Coronary artery (tissue), 2 donors: ENCODE measurements around the gene FEV.
A peak's percentile ranks its signal among the peaks of the same experiment; 100 is the strongest.

ENCODE experiments used
- DNase-seq: peaks from one replicate; pipeline ENCODE4 v3.0.0-alpha.2; 2017; ENCODE audit warnings: low spot score
- H3K27ac ChIP-seq, 2 donors: fragments of 200-600 bp; sonication (generic); one replicate each; pipeline ENCODE4 v1.5.1; 2016 to 2019
- H3K4me3 ChIP-seq: fragments of 200-600 bp; sonication (generic); 2 replicates; pipeline ENCODE4 v1.5.1; 2016; ENCODE audit warnings: mild to moderate bottlenecking, moderate library complexity
- TF ChIP-seq, protein P1 (sequence below): fragments of 200-600 bp; sonication (generic); IDR thresholded peaks from one replicate; pipeline ENCODE4 v1.5.1; 2019; ENCODE audit warnings: antibody characterized with exemption

FEV gene

DNA sequence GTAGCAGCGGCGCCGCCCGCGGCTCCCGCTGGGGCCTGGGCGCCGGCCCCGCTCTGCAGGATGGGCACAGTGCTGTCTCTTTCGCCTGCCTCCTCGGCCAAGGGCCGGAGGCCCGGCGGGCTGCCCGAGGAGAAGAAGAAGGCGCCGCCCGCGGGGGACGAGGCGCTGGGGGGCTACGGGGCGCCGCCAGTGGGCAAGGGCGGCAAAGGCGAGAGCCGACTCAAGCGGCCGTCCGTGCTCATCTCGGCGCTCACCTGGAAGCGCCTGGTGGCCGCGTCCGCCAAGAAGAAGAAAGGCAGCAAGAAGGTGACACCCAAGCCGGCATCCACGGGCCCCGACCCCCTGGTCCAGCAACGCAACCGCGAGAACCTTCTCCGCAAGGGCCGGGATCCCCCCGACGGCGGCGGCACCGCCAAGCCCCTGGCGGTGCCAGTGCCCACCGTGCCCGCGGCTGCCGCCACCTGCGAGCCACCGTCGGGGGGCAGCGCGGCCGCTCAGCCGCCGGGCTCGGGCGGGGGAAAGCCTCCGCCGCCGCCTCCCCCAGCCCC is 25.1 kb downstream of the FEV start:
- peak overlapping the region; percentile 62 for H3K4me3 ChIP-seq
- no peak overlapping the region for H3K27ac ChIP-seq
- TF ChIP-seq, protein P1, sequence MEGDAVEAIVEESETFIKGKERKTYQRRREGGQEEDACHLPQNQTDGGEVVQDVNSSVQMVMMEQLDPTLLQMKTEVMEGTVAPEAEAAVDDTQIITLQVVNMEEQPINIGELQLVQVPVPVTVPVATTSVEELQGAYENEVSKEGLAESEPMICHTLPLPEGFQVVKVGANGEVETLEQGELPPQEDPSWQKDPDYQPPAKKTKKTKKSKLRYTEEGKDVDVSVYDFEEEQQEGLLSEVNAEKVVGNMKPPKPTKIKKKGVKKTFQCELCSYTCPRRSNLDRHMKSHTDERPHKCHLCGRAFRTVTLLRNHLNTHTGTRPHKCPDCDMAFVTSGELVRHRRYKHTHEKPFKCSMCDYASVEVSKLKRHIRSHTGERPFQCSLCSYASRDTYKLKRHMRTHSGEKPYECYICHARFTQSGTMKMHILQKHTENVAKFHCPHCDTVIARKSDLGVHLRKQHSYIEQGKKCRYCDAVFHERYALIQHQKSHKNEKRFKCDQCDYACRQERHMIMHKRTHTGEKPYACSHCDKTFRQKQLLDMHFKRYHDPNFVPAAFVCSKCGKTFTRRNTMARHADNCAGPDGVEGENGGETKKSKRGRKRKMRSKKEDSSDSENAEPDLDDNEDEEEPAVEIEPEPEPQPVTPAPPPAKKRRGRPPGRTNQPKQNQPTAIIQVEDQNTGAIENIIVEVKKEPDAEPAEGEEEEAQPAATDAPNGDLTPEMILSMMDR = no peak
- DNase-seq = no peak

DNA sequence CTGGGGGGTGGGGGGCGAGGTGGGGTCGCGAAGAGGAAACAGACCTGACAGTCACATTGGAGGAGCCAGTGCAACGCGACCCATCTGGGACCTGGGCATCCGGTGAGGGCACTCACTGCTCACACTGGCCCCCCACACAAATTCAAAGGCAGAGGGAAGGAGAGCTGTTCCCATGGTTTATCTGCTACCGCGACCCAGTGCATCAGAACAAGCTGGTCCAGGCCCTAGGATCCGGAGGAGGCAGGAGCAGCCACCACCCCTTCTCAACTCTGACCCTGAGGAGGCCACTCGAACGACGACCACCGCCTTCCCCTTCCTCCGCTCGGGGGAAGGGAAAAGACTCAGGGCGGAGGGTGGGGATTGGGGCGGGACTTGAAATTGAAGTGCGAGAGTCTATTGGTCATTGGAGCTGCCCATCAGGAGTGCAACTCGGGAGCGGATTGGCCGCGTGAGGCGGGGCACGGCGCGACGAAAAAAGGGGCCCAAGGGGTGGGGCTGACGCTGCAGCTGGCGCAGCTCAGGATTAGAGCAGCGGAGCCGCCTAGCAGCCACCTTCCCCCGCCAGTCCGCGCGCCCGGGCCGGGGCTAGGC is 25.7 kb downstream of the FEV start, which contains the start of gene CDK5R2:
Gene CDK5R2, plus strand, starts transcription at position 526 of the 591 bp plus-strand sequence. CDS start 155 bp downstream, outside the sequence.
- Histone ChIP-seq H3K27ac (no peak within 1 kb of the TSS), H3K4me3 (peak within 1 kb of the TSS; percentile 62)
- TF ChIP-seq, protein P1 = no peak

DNA sequence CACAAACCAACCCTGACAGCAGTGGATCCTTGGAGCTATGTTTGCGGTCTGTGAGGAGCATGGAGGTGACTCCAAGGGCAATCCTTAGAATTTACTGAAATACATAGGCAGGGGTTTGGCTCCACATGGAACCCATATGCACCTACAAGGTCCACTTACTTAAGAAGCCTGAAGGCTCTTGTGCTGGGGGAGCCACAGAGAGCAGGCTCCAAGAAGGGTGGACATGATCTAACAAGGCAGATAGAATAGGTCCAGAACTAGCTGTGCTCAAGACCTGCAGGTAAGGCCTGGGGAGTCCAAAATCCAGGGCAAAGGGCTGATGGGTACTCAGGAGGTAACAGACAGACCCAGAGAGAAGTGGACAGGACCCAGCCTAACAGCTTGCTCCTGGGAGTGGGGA is 26.7 kb downstream of the FEV start:
- Histone ChIP-seq H3K27ac (no peak overlapping the region), H3K4me3 (no peak overlapping the region)
- no peak for DNase-seq
- TF ChIP-seq, protein P1 = no peak

More for the DNA sequence above, 25.7 kb downstream of the FEV start, which contains the start of gene CDK5R2:
- DNase-seq = no peak

DNA sequence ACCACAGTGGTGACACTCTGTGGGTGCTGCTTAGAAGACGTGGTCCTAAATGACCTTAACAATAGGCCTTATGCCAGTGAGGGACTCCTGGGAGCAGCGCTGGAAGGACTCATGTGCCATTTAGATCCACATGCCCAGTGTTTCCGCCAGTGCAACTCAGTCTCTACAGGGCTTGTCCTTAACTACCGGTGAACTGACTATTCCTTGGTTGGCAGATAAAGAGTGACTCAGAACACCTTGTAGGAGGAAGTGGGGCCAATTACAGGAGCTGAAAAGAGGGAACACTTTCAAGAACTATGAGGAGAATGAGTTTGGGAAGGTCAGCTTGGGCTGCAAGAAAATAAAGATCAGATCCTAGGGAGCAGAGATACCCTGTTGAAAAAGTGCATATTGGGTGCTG is 27.3 kb downstream of the FEV start:
- DNase-seq = no peak
- TF ChIP-seq, protein P1 = no peak
- no peak overlapping the region for H3K27ac ChIP-seq
- H3K4me3 ChIP-seq = no peak overlapping the region

DNA sequence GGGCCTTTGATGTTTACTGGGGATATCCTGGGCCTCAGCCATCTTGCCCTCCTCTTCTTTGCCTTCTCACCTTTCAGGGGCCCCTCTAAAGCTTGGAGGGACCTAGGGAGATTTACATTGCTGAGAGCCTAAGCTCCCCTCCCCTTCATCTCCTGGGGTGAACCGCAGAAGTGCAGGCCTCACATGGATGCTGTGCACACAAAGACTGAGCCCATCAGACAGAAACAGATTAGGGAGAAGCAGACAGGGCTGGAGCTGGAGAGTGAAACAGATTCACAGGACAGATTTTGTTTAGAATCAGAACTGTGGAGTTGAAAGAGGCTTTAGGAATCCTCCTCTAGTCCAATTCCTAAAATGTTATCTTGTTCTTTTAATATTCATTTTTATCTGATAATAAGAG is 28.9 kb downstream of the FEV start:
- H3K4me3 ChIP-seq = no peak overlapping the region
- TF ChIP-seq, protein P1 = no peak
- no peak for DNase-seq

DNA sequence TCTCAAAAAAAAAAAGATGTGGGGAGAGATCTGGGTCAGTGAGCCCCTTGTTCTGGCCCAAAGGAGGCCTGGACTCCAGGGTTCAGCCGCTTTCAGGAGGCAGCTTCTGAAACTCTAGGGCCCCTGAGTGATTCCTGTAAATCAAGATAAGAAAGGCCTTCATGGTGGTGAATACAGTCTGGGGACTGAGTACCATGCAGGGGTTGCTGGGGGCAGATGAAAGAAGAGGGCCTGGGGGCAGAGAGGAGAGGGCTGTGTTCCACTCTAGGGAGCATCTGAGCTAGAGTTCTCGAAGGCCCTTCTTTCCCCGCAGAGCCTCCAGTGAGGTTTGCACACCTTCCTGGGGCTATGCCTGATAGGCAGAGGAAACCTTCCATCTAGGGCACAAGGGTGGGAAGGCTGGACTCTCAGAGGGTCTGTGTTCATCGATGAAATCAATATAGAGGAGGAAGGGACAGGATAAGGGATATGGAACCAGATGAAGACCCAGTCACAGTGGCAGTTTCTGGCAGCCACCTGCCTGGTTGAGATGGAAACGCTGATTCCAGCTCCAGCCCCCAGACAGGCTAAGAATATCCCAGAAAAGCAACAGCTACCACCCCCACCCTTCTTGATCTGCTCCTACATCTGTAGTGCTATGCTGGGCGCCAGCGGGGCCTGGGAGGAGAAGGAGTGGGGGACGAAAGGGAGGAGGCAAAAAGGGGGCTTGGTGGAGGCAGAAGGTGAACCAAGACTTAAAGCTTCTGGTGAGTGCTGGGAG is 30.3 kb downstream of the FEV start:
- no peak overlapping the region for H3K27ac ChIP-seq
- TF ChIP-seq, protein P1 = no peak
- no peak for DNase-seq

More for the DNA sequence above, 28.9 kb downstream of the FEV start:
- no peak overlapping the region for H3K27ac ChIP-seq

More for the DNA sequence above, 30.3 kb downstream of the FEV start:
- no peak overlapping the region for H3K4me3 ChIP-seq
